Measurements from ENCODE around the gene TXNDC5.

GRCh38 chr6:7879980-7880717 lies 30.4 kb downstream of the TXNDC5 start:
- TF ChIP-seq, protein P1, sequence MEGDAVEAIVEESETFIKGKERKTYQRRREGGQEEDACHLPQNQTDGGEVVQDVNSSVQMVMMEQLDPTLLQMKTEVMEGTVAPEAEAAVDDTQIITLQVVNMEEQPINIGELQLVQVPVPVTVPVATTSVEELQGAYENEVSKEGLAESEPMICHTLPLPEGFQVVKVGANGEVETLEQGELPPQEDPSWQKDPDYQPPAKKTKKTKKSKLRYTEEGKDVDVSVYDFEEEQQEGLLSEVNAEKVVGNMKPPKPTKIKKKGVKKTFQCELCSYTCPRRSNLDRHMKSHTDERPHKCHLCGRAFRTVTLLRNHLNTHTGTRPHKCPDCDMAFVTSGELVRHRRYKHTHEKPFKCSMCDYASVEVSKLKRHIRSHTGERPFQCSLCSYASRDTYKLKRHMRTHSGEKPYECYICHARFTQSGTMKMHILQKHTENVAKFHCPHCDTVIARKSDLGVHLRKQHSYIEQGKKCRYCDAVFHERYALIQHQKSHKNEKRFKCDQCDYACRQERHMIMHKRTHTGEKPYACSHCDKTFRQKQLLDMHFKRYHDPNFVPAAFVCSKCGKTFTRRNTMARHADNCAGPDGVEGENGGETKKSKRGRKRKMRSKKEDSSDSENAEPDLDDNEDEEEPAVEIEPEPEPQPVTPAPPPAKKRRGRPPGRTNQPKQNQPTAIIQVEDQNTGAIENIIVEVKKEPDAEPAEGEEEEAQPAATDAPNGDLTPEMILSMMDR (conservative IDR thresholded peaks at IDR 0.05; ENCODE audit: low read depth in 2 of 2): no peak
- no peak for TF ChIP-seq EZH2 (IDR thresholded peaks at IDR 0.05; ENCODE audit: low read depth, unreplicated experiment)
- TF ChIP-seq REST (IDR thresholded peaks at IDR 0.05; ENCODE audit: unreplicated experiment): no peak
- no peak for TF ChIP-seq EZH2phosphoT487 (IDR thresholded peaks at IDR 0.05; ENCODE audit: unreplicated experiment)
- TF ChIP-seq JUNB (IDR thresholded peaks at IDR 0.05; ENCODE audit: unreplicated experiment): no peak
- no peak for TF ChIP-seq ETS1 (IDR thresholded peaks at IDR 0.05)

Data from GM23338 (cell line).